Neural cell (in vitro differentiated cells): ENCODE data around the gene MAP3K20. TPM values are rescaled to one million over a fixed set of nuclear protein-coding genes. Genes with fewer than 3 reads are reported as not detected.

Experiments used
- H2AFZ ChIP-seq: fragments of 200-600, 300-800 bp; sonication (generic), shearing (Covaris generic); 2 replicates; pipeline ENCODE4 v1.6.0; 2014; ENCODE audit warnings: low read depth, mild to moderate bottlenecking, antibody characterized with exemption, low read length, moderate library complexity
- H3F3A ChIP-seq: fragments of 200-600 bp; shearing (Covaris generic); 2 replicates; pipeline ENCODE4 v1.6.1; 2016; ENCODE audit warnings: mild to moderate bottlenecking, moderate library complexity, mixed read lengths, antibody characterized with exemption, low read length; ENCODE audit not compliant: insufficient read depth, poor library complexity, severe bottlenecking
- H3K27ac ChIP-seq: fragments of 200-600, 300-800 bp; sonication (generic), shearing (Covaris generic); 2 replicates; pipeline ENCODE4 v1.5.1; 2014; ENCODE audit warnings: mild to moderate bottlenecking, low read length, moderate library complexity
- H3K27me3 ChIP-seq: fragments of 300-800, 200-600 bp; sonication (generic), shearing (Covaris generic); 2 replicates; pipeline ENCODE4 v1.6.0; 2014; ENCODE audit warnings: mild to moderate bottlenecking, low read depth, low read length, moderate library complexity; ENCODE audit not compliant: insufficient read depth
- H3K36me3 ChIP-seq: fragments of 300-800, 200-600 bp; sonication (generic), shearing (Covaris generic); 2 replicates; pipeline ENCODE4 v1.5.1; 2014; ENCODE audit warnings: mild to moderate bottlenecking, antibody characterized with exemption, low read length, moderate library complexity; ENCODE audit not compliant: insufficient read depth
- H3K4me2 ChIP-seq: fragments of 300-800, 200-600 bp; sonication (generic), shearing (Covaris generic); 2 replicates; pipeline ENCODE4 v1.6.0; 2014; ENCODE audit warnings: mild to moderate bottlenecking, low read length
- H3K4me3 ChIP-seq: fragments of 300-800, 200-600 bp; sonication (generic), shearing (Covaris generic); 2 replicates; pipeline ENCODE4 v1.5.1; 2014; ENCODE audit warnings: mild to moderate bottlenecking, low read length, moderate library complexity
- H3K79me2 ChIP-seq: fragments of 200-600 bp; shearing (Covaris generic); replicated peaks from 2 replicates; pipeline ENCODE4 v1.6.0; 2014; ENCODE audit warnings: mild to moderate bottlenecking, low read length, moderate library complexity; ENCODE audit not compliant: insufficient read depth
- H3K9ac ChIP-seq: fragments of 300-800, 200-600 bp; sonication (generic), shearing (Covaris generic); 2 replicates; pipeline ENCODE4 v1.6.1; 2016; ENCODE audit warnings: mild to moderate bottlenecking, low read length, mixed read lengths
- H3K9me2 ChIP-seq: fragments of 200-600 bp; shearing (Covaris generic); 2 replicates; pipeline ENCODE4 v1.6.1; 2016; ENCODE audit warnings: mild to moderate bottlenecking, low read length, mixed read lengths; ENCODE audit not compliant: insufficient read depth
- H3K9me3 ChIP-seq: fragments of 200-600, 300-800 bp; sonication (generic), shearing (Covaris generic); 2 replicates; pipeline ENCODE4 v1.6.1; 2016; ENCODE audit warnings: mild to moderate bottlenecking, mixed run types, low read length, moderate library complexity, mixed read lengths
- H4K20me1 ChIP-seq: fragments of 200-600 bp; shearing (Covaris generic); 2 replicates; pipeline ENCODE4 v1.6.1; 2016; ENCODE audit warnings: mild to moderate bottlenecking, mixed run types; ENCODE audit not compliant: insufficient read depth
- EP300 ChIP-seq: fragments of 450-650 bp; conservative IDR thresholded peaks from 2 replicates; pipeline ENCODE4 v1.6.1; 2014; ENCODE audit warnings: antibody characterized with exemption, mild to moderate bottlenecking, moderate library complexity; ENCODE audit not compliant: poor library complexity, severe bottlenecking
- EZH2 ChIP-seq: fragments of 200-600, 300-800 bp; shearing (Covaris generic), sonication (generic); IDR thresholded peaks from 2 replicates; pipeline ENCODE4 v1.6.1; 2014; ENCODE audit warnings: antibody characterized with exemption, low read length, borderline replicate concordance, mild to moderate bottlenecking; ENCODE audit not compliant: insufficient read depth, poor library complexity, severe bottlenecking
- MXI1 ChIP-seq: fragments of 450-650 bp; conservative IDR thresholded peaks from 2 replicates; pipeline ENCODE4 v1.6.1; 2014; ENCODE audit warnings: antibody characterized with exemption, mild to moderate bottlenecking; ENCODE audit not compliant: poor library complexity, severe bottlenecking
- POLR2AphosphoS5 ChIP-seq: IDR thresholded peaks from 2 replicates; pipeline ENCODE4 v1.6.1; 2012
- RAD21 ChIP-seq: fragments of 450-650 bp; conservative IDR thresholded peaks from 2 replicates; pipeline ENCODE4 v1.6.1; 2014; ENCODE audit warnings: antibody characterized with exemption, mild to moderate bottlenecking, moderate library complexity
- SMC3 ChIP-seq: fragments of 450-650 bp; conservative IDR thresholded peaks from 2 replicates; pipeline ENCODE4 v1.6.1; 2014; ENCODE audit warnings: antibody characterized with exemption, mild to moderate bottlenecking, moderate library complexity; ENCODE audit not compliant: poor library complexity
- TAF1 ChIP-seq: IDR thresholded peaks from 2 replicates; pipeline ENCODE4 v1.6.1; 2012; ENCODE audit warnings: low read depth
- polyA plus RNA-seq: library from polyadenylated mRNA; depleted of rRNA; stranded (reverse); fragments of >200 nt; gene quantifications from 2 replicates; pipeline ENCODE4 v1.2.3, GENCODE V29; 2014
- TF ChIP-seq, protein P1 (sequence below): IDR thresholded peaks from 2 replicates; pipeline ENCODE4 v1.6.1; 2012; ENCODE audit warnings: borderline replicate concordance
- TF ChIP-seq, protein P2 (sequence below): fragments of 450-650 bp; IDR thresholded peaks from 2 replicates; pipeline ENCODE4 v1.5.1; 2014; ENCODE audit warnings: antibody characterized with exemption, mild to moderate bottlenecking, moderate library complexity; ENCODE audit not compliant: poor library complexity, severe bottlenecking

MAP3K20 gene
- polyA plus RNA-seq, 1 donor from 2014 or later = 0.48 TPM

DNA sequence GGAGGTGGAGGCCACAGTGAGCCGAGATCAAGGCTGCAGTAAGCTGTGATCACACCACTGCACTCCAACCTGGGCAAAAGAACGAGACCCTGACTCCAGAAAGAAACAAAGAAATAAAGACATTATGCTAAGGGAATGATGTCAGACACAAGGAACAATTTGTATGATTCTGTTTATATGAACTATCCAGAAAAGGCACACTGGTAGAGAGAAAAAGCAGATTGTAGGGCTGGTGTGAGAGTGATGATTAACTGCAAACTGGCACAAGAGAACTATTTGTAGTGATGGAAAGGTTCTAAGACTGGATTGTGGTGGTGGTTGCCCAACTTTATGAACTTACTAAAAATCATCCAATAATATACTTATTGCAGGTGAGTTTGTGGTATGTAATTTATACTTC, 106.3 kb downstream of the MAP3K20 start:
- no peak overlapping the region for H3K4me3 ChIP-seq
- peaks cover 3% of the 10 kb centered on the region for H3K9me3 ChIP-seq
- no peak overlapping the region for H3K27ac ChIP-seq
- no peaks in the 10 kb centered on the region for H3K27me3 ChIP-seq
- no peaks in the 10 kb centered on the region for H3K36me3 ChIP-seq
- H2AFZ ChIP-seq = no peak overlapping the region
- H3K4me2 ChIP-seq = no peak overlapping the region
- no peak overlapping the region for H3K9ac ChIP-seq
- TF ChIP-seq MXI1 = no peak
- no peak for TF ChIP-seq TAF1
- TF ChIP-seq SMC3 = no peak
- no peak for TF ChIP-seq EZH2
- no peak for TF ChIP-seq POLR2AphosphoS5
- TF ChIP-seq, protein P1, sequence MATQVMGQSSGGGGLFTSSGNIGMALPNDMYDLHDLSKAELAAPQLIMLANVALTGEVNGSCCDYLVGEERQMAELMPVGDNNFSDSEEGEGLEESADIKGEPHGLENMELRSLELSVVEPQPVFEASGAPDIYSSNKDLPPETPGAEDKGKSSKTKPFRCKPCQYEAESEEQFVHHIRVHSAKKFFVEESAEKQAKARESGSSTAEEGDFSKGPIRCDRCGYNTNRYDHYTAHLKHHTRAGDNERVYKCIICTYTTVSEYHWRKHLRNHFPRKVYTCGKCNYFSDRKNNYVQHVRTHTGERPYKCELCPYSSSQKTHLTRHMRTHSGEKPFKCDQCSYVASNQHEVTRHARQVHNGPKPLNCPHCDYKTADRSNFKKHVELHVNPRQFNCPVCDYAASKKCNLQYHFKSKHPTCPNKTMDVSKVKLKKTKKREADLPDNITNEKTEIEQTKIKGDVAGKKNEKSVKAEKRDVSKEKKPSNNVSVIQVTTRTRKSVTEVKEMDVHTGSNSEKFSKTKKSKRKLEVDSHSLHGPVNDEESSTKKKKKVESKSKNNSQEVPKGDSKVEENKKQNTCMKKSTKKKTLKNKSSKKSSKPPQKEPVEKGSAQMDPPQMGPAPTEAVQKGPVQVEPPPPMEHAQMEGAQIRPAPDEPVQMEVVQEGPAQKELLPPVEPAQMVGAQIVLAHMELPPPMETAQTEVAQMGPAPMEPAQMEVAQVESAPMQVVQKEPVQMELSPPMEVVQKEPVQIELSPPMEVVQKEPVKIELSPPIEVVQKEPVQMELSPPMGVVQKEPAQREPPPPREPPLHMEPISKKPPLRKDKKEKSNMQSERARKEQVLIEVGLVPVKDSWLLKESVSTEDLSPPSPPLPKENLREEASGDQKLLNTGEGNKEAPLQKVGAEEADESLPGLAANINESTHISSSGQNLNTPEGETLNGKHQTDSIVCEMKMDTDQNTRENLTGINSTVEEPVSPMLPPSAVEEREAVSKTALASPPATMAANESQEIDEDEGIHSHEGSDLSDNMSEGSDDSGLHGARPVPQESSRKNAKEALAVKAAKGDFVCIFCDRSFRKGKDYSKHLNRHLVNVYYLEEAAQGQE = no peak
- TF ChIP-seq RAD21 = no peak
- TF ChIP-seq EP300 = no peak
- TF ChIP-seq, protein P2, sequence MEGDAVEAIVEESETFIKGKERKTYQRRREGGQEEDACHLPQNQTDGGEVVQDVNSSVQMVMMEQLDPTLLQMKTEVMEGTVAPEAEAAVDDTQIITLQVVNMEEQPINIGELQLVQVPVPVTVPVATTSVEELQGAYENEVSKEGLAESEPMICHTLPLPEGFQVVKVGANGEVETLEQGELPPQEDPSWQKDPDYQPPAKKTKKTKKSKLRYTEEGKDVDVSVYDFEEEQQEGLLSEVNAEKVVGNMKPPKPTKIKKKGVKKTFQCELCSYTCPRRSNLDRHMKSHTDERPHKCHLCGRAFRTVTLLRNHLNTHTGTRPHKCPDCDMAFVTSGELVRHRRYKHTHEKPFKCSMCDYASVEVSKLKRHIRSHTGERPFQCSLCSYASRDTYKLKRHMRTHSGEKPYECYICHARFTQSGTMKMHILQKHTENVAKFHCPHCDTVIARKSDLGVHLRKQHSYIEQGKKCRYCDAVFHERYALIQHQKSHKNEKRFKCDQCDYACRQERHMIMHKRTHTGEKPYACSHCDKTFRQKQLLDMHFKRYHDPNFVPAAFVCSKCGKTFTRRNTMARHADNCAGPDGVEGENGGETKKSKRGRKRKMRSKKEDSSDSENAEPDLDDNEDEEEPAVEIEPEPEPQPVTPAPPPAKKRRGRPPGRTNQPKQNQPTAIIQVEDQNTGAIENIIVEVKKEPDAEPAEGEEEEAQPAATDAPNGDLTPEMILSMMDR = no peak
- H3K9me2 ChIP-seq = no peaks in the 10 kb centered on the region
- H3K79me2 ChIP-seq = no peaks in the 10 kb centered on the region
- H3F3A ChIP-seq = no peaks in the 10 kb centered on the region
- H4K20me1 ChIP-seq = no peaks in the 10 kb centered on the region

DNA sequence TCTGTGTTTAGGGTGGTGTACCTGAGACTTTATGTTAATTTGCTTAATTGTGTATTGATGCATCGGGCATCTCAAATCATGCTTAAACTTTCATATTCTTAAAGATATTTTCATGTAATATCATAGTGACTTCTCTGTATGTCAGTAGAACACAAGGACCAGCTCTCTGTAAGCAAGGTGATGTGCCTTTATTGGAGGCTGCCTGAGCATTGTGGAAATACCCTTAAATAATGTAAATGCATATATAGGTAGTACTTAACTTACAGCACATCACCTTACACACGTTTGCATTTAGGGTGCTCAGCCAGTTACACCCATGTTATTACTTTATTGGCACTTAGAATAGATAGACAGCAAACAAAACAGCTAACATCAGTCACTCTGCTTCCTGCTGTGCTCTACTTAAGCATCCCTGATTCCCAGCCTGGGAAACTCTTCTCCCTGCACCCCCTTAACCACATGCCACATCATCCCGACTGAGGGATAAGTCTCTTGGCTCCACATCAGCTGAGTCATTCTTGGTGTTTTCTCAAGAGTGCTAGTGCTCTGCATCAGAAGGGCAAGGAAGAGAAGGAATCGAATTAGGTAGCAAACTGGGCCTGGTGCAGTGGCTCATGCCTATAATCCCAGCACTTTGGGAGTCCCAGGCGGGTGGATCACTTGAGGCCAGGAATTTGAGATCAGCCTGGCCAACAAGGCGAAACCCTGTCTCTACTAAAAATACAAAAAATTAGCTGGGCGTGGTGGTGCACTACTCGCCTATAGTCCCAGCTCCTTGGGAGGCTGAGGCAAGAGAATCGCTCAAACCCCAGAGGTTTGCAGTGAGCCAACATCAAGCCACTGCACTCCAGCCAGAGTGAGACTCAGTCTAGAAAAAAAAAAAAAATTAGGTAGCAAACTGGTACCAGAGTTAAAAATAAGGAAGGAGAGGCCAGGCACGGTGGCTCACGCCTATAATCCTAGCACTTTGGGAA, 108.7 kb downstream of the MAP3K20 start:
- Histone ChIP-seq H3K9me2 (no peaks in the 10 kb centered on the region), H3K4me2 (no peak overlapping the region), H3K9me3 (peaks cover 3% of the 10 kb centered on the region), H3K36me3 (no peaks in the 10 kb centered on the region), H3F3A (no peaks in the 10 kb centered on the region), H3K27me3 (no peaks in the 10 kb centered on the region), H3K79me2 (no peaks in the 10 kb centered on the region), H4K20me1 (no peaks in the 10 kb centered on the region), H3K9ac (no peak overlapping the region), H3K4me3 (no peak overlapping the region), H3K27ac (no peak overlapping the region), H2AFZ (no peak overlapping the region)
- no peak for TF ChIP-seq EP300
- TF ChIP-seq, protein P1 = peak; percentile 40
- TF ChIP-seq POLR2AphosphoS5 = no peak
